T-helper 2 cell treated with Interferon-gamma antibody and Interleukin-4, amounts not matched to agents 5 μg/mL and 100 μg/mL, for 36 hours (primary cell): ENCODE results near the gene ZNF431.
A peak's percentile ranks its signal among the peaks of the same experiment; 100 is the strongest.

ENCODE experiments used
- DNase-seq: peaks from one replicate; pipeline ENCODE4 v3.0.0; 2021; ENCODE audit warnings: low spot score
- H3K27ac Mint-ChIP-seq: one replicate; pipeline ENCODE4 v1.8.0; 2021; ENCODE audit warnings: mild to moderate bottlenecking, mixed read lengths
- H3K27me3 Mint-ChIP-seq: one replicate; pipeline ENCODE4 v1.8.0; 2021; ENCODE audit warnings: low read depth, mixed read lengths
- H3K36me3 Mint-ChIP-seq: one replicate; pipeline ENCODE4 v1.8.0; 2021; ENCODE audit warnings: low read depth, mixed read lengths
- H3K4me1 Mint-ChIP-seq: one replicate; pipeline ENCODE4 v1.8.0; 2021; ENCODE audit warnings: low read depth, mixed read lengths
- H3K4me3 Mint-ChIP-seq: one replicate; pipeline ENCODE4 v1.8.0; 2022; ENCODE audit warnings: mild to moderate bottlenecking, moderate library complexity, mixed read lengths
- H3K9me3 Mint-ChIP-seq: one replicate; pipeline ENCODE4 v1.8.0; 2021; ENCODE audit warnings: mixed read lengths

Gene ZNF431

DNA sequence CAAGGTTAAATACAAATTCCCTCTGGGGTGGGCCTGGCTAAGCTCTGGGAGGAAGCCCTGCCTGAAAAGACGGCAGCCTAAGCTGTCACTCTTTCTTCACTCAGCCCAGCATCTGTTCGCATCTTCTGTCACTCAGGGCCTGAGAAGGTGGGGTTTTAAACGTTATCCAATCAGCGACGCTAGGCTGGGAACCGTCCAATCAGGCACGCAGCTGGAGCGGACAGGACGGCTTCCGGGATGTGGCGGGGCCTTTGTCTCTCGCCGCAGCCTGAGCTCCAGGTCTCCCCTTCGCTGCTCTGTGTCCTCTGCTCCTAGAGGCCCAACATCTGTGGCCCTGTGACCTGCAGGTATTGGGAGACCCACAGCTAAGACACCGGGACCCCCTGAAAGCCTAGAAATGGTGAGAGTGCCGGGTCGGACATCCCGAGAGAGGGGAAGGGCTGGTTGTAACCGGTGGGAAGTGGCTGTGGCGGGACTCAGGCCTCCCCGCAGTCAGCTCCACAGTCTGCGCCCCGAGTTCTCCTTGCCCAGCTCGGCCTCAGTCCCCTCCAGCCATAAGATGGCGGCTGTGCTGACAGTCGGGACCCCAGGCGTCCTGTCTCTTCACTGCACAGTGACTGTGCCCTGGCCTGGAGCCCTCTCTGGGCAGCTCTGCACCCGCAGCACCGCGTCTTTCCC lies at the start of gene ZNF431:
TSS of gene ZNF431 (plus strand) at position 254 of the 678 bp plus-strand sequence. CDS start at position 398, 144 bp downstream.
- Mint-ChIP-seq H3K4me1 (peaks cover 14% of the 10 kb centered on the region), H3K4me3 (peak within 1 kb of the TSS; percentile 98), H3K9me3 (peaks cover 23% of the 10 kb centered on the region), H3K27me3 (no peaks in the 10 kb centered on the region), H3K27ac (peak within 1 kb of the TSS; percentile 96), H3K36me3 (peaks cover 47% of the 10 kb centered on the region)
- peak; percentile 88 for DNase-seq

DNA sequence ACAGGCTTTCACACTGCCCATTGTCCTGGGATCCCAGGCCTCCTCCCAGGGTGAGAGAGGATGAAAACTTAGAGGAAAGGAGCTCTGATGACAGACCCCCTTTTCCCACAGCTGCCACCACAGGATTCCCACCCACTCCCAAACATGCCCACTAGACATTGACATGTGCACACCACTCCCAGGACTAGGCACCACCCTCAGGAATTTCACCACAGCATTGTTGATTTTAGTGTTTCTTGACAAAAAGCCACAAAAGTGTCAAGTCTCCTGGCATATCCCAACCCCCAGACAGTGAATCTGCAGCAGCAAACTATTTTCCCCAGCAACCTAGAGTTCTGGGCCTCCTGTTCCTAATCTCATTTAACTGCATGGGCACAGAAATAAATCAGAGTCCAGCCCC lies 49.7 kb upstream of the ZNF431 start:
- peaks cover 66% of the 10 kb centered on the region for H3K36me3 Mint-ChIP-seq
- no peaks in the 10 kb centered on the region for H3K27me3 Mint-ChIP-seq
- H3K9me3 Mint-ChIP-seq, result peaks cover 10% of the 10 kb centered on the region
- H3K4me1 Mint-ChIP-seq, result peaks cover 8% of the 10 kb centered on the region
- no peak for DNase-seq
- H3K4me3 Mint-ChIP-seq, result no peak overlapping the region
- H3K27ac Mint-ChIP-seq, result no peak overlapping the region

DNA sequence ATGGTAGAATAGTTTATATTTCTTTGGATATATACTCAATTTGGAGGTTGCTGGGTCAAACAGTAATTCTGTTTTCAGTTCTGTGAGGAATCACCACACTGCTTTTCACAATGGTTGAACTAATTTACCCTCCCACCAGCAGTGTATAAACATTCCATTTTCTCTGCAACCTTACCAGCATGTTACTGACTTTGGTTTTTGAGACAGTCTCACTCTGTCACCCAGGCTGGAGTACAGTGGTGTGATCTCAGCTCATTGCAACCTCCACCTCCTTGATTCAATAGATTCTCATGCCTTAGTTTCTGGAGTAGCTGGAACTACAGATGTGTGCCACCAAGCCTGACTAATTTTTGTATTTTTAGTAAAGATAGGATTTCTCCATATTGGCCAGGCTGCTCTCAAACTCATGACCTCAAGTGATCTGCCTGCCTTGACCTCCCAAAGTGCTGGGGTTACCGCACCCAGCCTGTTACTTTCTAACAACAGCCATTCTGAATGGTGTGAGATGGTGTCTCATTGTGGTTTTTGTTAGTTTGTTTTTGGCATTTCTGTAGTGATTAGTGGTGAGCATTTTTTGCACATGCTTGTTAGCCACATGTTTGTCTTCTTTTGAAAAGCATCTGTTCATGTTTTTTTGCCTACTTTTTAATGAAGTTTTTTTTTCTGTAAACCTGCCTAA lies 47.4 kb upstream of the ZNF431 start:
- Mint-ChIP-seq H3K36me3 (peaks cover 70% of the 10 kb centered on the region), H3K27me3 (no peaks in the 10 kb centered on the region), H3K4me1 (peaks cover 5% of the 10 kb centered on the region), H3K27ac (peak overlapping the region; percentile 45), H3K4me3 (no peak overlapping the region), H3K9me3 (peaks cover 15% of the 10 kb centered on the region)
- DNase-seq, result no peak

DNA sequence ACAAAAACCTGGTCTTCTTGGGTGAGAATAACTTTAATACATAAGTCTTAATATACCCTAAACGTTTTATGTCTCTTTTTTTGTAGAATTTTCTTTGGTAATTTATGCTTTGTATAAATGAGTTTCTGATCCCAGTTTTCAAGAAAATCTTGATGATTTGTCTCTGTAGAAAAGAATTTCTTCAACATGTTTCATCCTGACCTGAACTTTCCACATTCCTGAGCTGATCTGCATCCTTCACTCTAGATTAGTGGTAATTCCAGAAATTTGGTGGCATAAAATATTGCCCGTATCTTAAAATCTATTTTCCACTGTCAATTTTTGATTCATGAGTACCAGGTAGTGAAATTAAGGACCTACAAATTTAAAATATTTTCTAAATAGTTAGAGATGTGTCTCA lies 43.5 kb upstream of the ZNF431 start:
- peaks cover 13% of the 10 kb centered on the region for H3K4me1 Mint-ChIP-seq

DNA sequence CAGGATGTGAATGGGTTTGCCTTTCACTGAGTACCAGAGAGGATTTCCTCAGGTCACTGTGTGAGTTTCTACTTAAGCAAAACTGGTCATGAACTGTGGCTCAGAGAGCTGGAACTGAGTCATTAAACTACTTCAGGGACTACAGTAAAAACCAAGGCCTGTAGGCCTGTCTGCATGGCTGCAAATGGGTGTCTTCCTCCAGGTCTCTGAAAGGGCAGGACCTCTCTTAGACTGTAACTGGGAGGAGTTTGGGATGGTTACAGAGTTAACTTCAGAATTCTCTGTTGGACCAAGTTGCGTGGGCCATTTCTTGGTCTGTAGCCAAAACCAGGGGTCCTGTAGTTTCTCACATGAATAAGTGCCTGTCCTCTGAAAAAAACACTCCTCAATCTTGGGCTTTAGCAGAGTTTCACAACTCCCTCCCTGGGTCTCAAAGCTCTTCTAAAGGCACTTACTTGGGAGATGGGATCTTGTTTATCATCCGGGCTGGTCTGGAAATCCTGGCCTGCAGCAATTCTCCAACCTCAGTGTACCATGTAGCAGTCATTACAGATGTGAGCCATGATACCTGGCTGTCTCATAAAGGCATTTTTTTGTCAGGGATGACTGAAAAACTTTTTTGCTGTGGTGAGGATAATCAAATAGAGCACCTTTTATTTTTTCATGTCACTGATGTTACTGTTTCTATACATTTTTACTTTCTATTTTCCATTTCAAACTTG lies 40.2 kb upstream of the ZNF431 start:
- Mint-ChIP-seq H3K27me3 (no peaks in the 10 kb centered on the region), H3K36me3 (peaks cover 73% of the 10 kb centered on the region), H3K27ac (no peak overlapping the region), H3K4me3 (no peak overlapping the region), H3K9me3 (peaks cover 11% of the 10 kb centered on the region), H3K4me1 (peaks cover 10% of the 10 kb centered on the region)
- DNase-seq, result no peak

More for the DNA sequence above, 43.5 kb upstream of the ZNF431 start:
- peaks cover 15% of the 10 kb centered on the region for H3K9me3 Mint-ChIP-seq
- no peak overlapping the region for H3K27ac Mint-ChIP-seq
- DNase-seq, result no peak
- H3K36me3 Mint-ChIP-seq, result peaks cover 73% of the 10 kb centered on the region
- H3K27me3 Mint-ChIP-seq, result no peaks in the 10 kb centered on the region
- H3K4me3 Mint-ChIP-seq, result no peak overlapping the region

DNA sequence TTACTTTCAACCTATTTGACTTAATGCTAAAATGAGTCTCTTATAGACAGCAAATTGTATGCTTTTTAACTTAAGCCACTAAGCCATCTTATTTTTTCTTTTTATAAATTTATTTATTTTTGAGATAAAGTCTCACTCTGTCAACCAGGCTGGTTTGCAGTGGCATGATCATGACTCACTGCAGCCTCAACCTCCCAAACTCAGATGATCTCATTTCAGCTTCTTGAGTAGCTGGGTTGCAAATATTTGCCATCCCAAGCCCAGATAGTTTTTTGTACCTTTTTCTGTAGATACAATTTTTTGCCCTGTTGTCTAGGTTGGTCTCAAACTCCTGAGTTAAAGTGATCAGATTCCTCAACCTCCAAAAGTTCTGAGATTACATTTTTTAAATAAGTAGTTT lies 32.7 kb upstream of the ZNF431 start:
- Mint-ChIP-seq H3K27me3 (no peaks in the 10 kb centered on the region), H3K36me3 (peaks cover 87% of the 10 kb centered on the region), H3K27ac (no peak overlapping the region), H3K9me3 (peaks cover 50% of the 10 kb centered on the region), H3K4me1 (no peaks in the 10 kb centered on the region), H3K4me3 (no peak overlapping the region)
- no peak for DNase-seq

DNA sequence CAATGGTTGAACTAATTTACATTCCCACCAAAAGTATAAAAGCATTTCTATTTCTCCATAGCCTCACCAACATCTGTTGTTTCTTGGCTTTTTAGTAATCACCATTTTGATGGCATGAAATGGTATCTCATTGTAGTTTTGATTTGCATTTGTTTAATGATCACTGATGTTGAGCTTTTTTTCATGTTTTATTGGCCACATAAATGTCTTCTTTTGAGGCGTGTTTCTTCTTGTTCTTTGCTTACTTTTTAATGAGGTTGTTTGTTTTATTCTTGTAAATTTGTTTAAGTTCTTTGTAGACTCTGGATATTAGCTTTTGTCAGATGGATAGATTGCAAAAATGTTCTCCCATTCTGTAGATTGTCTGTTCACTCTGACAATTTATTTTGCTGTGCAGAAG lies 31.7 kb upstream of the ZNF431 start:
- Mint-ChIP-seq H3K27ac (no peak overlapping the region), H3K9me3 (peaks cover 59% of the 10 kb centered on the region), H3K4me3 (no peak overlapping the region), H3K36me3 (peaks cover 84% of the 10 kb centered on the region), H3K4me1 (no peaks in the 10 kb centered on the region), H3K27me3 (no peaks in the 10 kb centered on the region)
- DNase-seq, result no peak

DNA sequence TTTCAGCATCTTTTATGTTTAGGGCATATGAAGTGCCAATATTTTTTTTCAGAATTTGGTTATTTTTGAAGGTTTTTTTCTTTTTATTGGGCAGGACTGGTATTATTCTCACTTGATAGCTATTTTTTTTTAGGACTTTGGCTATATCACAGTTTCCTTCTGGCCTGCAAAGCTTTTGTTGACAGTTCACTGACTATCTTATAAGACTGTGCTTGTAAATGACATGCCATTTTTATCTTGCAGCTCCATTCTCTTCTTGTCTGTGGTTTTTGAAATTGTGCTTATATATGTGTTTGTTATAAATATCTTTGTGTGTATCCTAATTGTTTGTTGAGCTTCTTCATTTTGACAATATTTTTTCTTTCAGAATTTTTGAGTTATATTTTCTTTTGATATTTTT lies 26.4 kb upstream of the ZNF431 start:
- no peak for DNase-seq
- no peaks in the 10 kb centered on the region for H3K4me1 Mint-ChIP-seq
- no peak overlapping the region for H3K27ac Mint-ChIP-seq
- H3K27me3 Mint-ChIP-seq, result no peaks in the 10 kb centered on the region
- H3K4me3 Mint-ChIP-seq, result no peak overlapping the region
- peaks cover 71% of the 10 kb centered on the region for H3K9me3 Mint-ChIP-seq
- peaks cover 82% of the 10 kb centered on the region for H3K36me3 Mint-ChIP-seq

DNA sequence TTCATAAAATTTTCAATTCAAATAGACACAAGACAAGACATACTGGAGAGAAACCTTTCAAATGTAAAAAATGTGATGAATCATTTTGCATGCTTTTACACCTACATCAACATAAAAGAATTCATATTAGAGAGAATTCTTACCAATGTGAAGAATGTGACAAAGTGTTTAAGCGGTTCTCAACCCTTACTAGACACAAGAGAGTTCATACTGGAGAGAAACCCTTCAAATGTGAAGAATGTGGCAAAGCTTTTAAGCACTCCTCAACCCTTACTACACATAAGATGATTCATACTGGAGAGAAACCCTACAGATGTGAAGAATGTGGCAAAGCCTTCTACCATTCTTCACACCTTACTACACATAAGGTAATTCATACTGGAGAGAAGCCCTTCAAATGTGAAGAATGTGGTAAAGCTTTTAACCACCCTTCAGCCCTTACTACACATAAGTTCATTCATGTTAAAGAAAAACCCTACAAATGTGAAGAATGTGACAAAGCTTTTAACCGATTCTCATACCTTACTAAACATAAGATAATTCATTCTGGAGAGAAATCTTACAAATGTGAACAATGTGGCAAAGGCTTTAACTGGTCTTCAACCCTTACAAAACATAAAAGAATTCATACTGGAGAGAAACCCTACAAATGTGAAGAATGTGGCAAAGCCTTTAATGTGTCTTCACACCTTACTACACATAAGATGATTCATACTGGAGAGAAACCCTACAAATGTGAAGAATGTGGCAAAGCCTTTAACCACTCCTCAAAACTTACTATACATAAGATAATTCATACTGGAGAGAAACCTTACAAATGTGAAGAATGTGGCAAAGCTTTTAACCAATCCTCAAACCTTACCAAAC lies 24.6 kb upstream of the ZNF431 start:
- Mint-ChIP-seq H3K4me1 (no peaks in the 10 kb centered on the region), H3K9me3 (peaks cover 61% of the 10 kb centered on the region), H3K27ac (no peak overlapping the region), H3K36me3 (peaks cover 72% of the 10 kb centered on the region), H3K27me3 (no peaks in the 10 kb centered on the region), H3K4me3 (no peak overlapping the region)
- no peak for DNase-seq

DNA sequence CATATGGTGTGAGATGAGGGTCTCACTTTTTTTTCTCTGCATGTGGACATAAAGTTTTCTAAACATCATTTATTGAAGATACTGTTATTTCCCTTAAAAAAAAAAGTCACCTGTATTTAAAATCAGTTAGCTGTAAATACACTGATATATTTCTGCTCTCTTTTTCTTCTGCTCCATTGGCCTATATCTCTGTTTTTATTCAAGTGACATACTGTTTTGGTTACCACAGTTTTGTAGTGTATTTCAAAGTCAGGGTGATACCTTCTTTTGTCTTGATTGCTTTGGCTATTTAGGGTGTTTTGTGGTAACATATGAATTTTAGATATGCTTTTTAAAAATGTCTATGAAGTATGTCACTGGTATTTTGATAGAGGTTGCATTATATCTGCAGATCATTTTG lies 15.8 kb upstream of the ZNF431 start:
- Mint-ChIP-seq H3K36me3 (peaks cover 30% of the 10 kb centered on the region), H3K27ac (no peak overlapping the region), H3K4me1 (no peaks in the 10 kb centered on the region), H3K4me3 (no peak overlapping the region), H3K9me3 (peaks cover 45% of the 10 kb centered on the region), H3K27me3 (no peaks in the 10 kb centered on the region)
- DNase-seq, result no peak

DNA sequence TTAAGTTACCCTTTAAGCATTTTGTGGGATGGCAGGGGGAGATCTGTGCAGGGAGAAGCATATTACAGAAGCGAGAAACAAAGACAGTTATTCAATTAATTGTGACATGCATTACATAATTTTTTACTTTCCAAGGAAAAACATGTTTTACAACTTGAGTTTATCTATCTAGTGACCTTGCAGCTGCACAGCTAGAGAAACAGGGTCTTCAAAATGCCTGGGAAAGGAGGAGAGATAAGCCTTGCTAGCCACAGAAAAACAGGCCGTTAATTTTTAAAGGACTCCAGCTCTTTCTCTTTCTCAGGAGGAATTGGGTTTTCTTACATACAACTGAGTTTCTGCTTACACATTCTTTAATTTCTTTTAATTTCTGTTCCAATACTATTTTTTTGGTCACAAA lies 14.8 kb upstream of the ZNF431 start:
- no peak overlapping the region for H3K27ac Mint-ChIP-seq
- H3K27me3 Mint-ChIP-seq, result no peaks in the 10 kb centered on the region
- H3K4me1 Mint-ChIP-seq, result no peaks in the 10 kb centered on the region
- H3K4me3 Mint-ChIP-seq, result no peak overlapping the region
- peaks cover 24% of the 10 kb centered on the region for H3K36me3 Mint-ChIP-seq
- no peak for DNase-seq
- peaks cover 41% of the 10 kb centered on the region for H3K9me3 Mint-ChIP-seq

DNA sequence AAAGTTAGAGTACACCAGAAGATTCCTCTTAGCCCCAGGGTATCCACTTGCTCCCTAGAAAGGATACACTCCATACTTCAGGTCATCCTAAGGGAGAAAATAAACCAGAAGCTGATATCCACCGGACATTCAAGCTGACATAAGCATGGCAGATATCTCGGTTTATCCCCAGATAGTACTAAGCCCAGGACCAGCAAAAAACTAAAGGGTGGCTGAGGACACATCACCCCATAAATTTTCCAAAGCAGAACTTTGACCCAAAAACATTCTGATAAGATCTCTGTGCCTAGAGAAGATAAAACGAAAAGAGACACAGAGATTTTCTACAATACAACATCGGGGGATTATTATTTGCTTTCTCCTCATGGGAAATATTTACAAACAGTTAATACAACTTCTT lies 13.9 kb upstream of the ZNF431 start:
- Mint-ChIP-seq H3K36me3 (peaks cover 17% of the 10 kb centered on the region), H3K4me1 (no peaks in the 10 kb centered on the region), H3K9me3 (peaks cover 34% of the 10 kb centered on the region), H3K4me3 (no peak overlapping the region), H3K27me3 (no peaks in the 10 kb centered on the region), H3K27ac (no peak overlapping the region)
- DNase-seq, result no peak

DNA sequence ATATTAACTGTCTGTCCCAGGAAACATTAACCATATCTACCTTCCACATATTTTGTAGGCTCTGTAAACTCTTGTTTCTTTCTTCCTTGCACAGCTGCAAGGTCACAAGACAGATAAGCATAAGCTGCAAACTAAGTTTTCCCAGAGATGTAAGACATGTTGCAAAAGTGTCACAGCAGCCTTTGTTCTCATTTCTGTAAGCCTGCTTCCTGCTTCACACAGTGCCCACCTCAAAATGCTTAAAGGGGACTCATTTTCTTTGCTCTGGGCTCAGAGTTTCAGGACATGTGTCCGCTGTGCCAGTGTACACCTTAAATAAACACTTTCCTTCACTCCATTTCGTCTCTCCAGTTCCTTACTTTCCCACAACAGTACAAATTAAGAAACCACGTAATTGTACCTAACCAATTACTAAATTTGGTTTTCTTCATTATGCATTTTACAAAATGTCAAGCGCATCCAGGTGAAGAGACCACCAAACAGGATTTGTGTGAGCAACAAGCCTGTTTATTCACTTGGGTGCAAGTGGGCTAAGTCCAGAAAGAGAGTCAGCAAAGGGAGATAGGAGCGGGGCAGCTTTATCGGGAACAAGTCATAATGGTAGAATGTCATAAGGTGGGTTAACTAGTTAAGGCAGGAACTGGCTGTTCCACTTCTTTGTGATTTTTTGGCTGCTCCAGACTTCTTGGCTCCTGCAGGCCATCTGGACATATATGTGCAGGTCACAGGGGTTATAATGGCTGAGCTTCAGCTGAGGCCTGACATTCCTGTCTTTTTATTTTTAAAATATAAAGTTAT lies 12.7 kb upstream of the ZNF431 start:
- no peak overlapping the region for H3K27ac Mint-ChIP-seq
- H3K36me3 Mint-ChIP-seq, result peaks cover 16% of the 10 kb centered on the region
- H3K4me1 Mint-ChIP-seq, result no peaks in the 10 kb centered on the region
- no peaks in the 10 kb centered on the region for H3K27me3 Mint-ChIP-seq
- peaks cover 34% of the 10 kb centered on the region for H3K9me3 Mint-ChIP-seq
- DNase-seq, result no peak
- no peak overlapping the region for H3K4me3 Mint-ChIP-seq
